Renal pelvis (tissue), 4 donors: ENCODE measurements around the gene ZNF480. TPM values are rescaled to one million over a fixed set of nuclear protein-coding genes. Genes with fewer than 3 reads are reported as not detected.
"Not testable (repeated sequence)": the region's sequence is repeated elsewhere in the genome, so short reads cannot be mapped to it uniquely, and the experiment has no call there.

ENCODE experiments used
- DNase-seq: peaks from one replicate; pipeline ENCODE4 v3.0.0-alpha.2; 2013
- polyA plus RNA-seq, 3 donors: library from polyadenylated mRNA; unstranded; fragments of 120-200 nt; gene quantifications; one replicate each; pipeline ENCODE4 v1.2.1, GENCODE V29; 2013; ENCODE audit not compliant: insufficient read length in 3 of 3

ZNF480 gene
- polyA plus RNA-seq, 3 donors, result 15.9 to 16.5 (median 16.4) TPM

DNA sequence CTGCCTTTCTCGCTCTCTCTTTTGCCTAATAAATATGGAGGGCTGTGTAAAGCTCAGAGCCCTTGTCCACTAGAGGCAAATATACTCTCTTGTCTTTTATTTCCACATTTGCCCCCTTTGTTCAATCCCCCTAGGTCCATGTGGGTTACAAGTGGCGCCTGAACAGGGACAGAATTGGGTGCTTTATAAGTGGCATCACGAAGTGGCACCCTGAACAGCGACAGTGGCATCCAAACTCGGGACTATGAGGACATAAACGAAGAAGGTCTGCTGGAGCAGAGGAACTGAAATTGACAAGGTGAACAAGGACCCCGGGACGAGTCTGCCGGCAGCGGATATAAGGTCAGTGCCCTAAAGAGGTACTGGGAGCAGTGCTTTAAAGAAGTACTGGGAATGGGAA lies 34.8 kb downstream of the ZNF480 start:
- no peak for DNase-seq

DNA sequence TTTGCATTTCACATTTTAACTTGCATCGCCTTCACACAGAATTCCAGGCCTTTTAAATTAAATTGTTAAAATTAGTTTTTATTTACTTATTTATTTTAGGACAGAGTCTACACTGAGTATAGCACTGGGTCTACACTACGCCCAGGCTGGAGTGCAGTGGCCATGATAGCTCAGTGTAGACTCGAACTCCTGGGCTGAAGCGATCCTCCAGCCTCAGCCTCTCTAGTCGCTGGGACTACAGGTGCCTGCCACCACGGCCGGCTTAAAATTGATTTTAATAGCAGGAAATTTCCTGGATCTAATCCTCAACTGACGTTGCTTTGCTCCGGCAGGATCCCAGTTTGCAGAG lies 38.8 kb downstream of the ZNF480 start:
- no peak for DNase-seq

DNA sequence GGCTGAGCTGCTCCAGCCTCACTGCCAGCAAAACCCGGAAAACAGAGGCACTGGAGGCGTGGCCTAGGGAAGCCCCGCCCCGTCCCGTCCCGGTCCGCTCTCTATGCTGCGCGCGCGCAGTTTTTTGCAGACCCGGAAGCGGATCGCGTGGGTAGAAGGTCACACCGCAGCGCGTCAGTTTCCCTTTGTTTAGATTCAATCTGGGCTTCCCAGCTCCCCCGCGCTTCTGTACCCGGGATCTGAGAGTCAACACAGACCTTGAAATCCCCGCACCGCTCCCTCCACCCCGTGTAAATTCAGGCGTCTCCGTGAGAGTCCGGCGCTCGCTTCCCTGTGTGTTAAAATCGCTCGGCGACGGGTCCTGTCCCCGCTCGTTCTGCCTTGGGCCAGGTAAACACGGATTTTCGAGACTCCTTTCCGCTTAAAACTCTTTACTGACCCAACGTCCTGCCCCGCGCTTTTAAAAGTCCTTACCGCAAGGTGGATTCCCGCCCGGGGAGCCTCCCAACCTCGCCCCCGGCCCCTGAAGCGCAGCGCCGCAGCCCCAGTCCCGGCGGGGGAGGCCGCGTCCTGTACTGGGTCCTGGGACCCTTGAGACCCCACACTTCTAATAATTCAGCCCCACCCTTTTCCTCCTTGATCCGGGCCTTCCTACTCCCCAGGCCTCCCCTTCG lies 39.3 kb downstream of the ZNF480 start, which contains the start of gene ZNF610:
Gene ZNF610 (plus strand): TSS at position 127 of the 674 bp plus-strand sequence. CDS start 12,930 bp downstream, outside the sequence.
- DNase-seq, result peak; percentile 88

DNA sequence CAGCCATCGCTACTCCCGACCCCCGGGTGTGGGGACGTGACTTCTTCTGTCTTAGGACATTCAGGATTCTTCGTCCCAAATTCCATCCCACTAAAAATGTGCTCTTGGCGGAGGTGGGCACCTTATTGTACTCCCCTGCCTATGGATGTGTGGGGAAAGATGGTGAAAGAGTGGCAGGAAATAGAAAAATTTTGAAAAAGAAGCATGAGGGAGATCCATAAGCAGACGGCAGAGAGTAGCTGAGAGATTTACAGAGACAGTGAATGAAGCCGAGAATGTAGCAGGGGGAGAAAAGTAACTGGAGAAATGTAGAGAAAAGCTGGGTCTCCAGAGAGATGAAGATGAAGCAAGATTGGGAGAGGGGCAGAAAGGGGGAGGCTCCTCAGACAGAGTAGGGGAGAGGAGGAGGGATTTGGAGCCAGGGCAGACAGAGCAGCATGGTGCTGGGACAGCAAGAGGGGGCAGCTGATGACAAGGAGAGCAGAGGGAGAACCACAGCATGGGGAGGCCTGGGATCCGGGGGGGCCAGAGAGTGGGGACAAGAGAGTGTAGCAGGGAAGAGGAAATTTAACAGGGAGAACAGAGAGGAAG lies 39.9 kb downstream of the ZNF480 start:
- peak; percentile 14 for DNase-seq

DNA sequence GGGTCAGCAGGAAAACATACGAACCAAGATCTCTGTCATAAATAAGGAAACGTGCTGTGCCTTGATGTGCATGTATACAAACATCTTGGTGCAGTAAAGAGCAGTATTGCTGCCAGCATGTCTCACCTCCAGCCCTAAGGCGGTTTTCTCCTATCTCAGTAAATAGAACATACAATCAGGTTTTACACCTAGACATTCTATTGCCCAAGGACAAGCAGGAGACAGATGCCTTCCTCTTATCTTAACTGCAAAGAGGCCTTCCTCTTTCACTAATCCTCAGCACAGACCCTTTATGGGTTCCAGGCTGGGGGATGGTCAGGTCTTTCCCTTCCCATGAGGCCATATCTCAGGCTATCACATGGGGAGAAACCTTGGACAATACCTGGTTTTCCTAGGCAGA lies 42.1 kb downstream of the ZNF480 start:
- DNase-seq, result not testable (repeated sequence)

DNA sequence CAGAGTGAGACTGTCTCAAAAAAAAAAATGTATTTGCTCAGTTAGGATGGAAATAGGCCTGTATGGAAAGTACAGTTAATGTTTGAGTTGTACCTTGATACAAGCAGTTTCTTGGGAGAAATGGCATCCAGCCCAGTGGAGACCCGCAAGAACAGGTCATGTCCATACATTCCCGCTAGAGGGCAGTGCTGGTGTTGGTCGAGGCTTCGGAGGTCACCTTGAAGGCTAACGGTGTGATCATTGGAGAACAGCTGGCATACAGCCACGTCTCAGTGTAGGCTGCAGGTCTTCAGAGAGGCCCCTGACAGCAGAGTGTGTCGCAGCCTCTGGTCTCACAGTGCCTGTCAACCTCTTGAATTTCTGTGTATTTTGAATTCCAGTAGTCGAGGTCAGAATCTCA lies 46.6 kb downstream of the ZNF480 start:
- DNase-seq, result peak; percentile 83

DNA sequence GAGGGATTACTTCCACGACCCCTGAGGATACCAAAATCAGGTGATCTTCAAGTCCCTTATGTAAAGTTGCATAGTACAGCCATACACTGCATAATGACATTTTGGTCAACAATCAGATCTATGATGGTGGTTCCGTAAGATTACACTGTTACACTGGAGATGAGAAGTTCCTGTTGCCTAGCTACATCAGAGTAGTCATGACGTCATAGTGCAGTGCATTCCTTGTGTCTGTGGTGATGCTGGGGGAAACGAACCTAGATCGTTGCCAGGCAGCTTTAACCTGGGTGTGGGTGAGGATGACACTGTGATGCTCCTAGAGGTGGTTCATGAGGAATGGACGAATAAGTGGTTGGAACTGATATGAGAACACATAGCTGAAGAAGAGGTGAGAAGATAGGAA lies 48.2 kb downstream of the ZNF480 start:
- no peak for DNase-seq

DNA sequence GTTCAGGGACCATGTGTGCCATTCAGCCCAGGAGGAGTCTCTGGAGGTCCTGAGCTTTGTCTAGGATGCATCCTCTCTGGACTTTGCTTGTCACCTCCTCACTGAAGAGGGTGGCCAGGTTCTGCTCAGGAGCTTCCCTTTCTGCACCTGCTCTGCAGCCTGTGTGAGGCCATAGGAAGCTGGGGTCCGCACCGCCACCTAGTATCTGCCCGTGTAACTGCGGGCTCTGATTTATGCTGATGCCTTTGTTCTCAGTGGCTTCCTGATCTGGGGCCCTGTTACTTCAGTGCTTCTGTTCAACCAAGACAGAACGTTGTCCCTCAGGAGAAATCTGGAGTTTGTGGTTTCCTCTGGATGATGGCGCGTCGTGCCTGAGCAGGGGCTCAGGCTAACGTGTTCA lies 54.5 kb downstream of the ZNF480 start:
- no peak for DNase-seq

DNA sequence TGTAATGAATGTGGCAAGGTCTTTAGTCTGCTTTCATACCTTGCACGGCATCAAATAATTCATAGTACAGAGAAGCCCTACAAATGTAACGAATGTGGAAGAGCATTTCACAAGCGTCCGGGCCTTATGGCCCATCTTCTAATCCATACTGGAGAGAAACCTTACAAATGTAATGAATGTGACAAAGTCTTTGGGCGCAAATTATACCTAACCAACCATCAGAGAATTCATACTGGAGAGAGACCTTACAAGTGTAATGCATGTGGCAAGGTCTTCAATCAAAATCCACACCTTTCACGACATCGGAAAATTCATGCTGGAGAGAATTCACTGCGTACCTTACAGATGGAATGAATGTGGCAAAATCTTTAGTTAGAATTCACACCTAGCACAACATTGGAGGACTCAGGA lies 69.5 kb downstream of the ZNF480 start:
- DNase-seq, result no peak

DNA sequence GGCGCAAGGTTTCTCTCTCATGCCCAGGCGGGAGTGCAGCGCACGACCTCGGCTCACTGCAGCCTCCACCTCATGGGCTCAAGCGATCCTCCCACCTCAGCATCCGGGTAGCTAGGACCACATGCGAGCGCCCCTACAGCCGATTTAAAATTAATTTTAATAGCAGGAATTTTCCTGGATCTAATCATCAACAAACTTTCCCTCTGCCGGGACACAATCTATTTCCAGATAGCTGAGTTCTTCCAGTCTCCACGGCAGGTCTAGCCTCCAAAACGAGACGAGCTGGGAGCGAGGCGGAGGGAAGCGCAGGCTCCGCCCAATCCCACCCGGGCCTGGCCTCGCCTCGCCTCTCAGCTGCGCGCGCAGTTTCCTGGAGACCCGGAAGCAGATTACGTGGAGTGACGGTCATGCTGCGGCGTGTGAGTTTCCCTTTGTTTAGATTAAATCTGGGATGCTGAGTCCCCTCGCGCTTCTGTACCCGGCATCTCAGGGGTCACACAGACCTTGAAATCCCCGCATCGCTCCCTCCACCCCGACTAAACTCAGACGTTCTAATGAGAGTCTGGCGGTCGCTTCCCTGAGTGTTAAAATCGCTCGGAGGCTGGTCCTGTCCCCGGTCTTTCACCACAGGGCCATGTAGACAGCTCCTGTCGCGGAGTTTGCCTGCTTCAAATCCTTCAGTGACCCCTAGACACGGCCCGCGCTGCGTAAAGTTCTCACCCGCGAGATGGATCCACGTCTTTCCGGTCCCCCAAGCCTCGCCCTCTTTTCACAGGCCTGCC lies 72.8 kb downstream of the ZNF480 start, which contains the start of gene ZNF880:
Gene ZNF880 (plus strand): TSS at position 365 of the 782 bp plus-strand sequence. CDS start 43 bp downstream, at position 408.
- DNase-seq, result peak; percentile 95

DNA sequence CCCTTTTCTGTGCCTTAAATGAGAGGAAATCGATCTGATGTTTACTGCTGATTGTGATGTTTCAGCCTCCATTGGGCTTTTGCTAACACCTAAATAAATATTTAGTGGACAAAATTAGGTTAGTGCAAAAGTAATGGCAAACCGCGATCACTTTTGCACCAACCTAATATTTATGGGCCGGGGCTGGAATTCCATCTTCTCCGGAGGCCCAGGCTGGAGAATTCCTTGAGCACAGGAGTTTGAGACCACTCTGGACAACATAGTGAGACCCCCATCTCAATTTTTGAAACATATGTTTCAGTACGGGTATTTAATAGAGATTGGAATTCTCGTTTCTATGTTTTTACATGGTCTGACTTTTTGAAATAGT lies 73.4 kb downstream of the ZNF480 start:
- no peak for DNase-seq

Other genes with a start within 250 kb of the ZNF480 start
- gene ZNF432, start 248.3 kb upstream of the ZNF480 start, polyA plus RNA-seq, result 10 to 100 TPM; 20.0 to 27.8 (median 24.1) TPM
- 10 to 100 TPM; 14.0 to 27.7 (median 23.6) TPM for gene ZNF841, start 201.4 kb upstream of the ZNF480 start, polyA plus RNA-seq
- gene ZNF616, start 157.2 kb upstream of the ZNF480 start, polyA plus RNA-seq, result 10 to 100 TPM; 18.0 to 19.9 (median 18.4) TPM
- 10 to 100 TPM; 14.0 to 20.1 (median 18.9) TPM for gene ZNF836, start 125.5 kb upstream of the ZNF480 start, polyA plus RNA-seq
- 100 to 1,000 TPM; 435 to 499 (median 492) TPM for gene PPP2R1A, start 107.1 kb upstream of the ZNF480 start, polyA plus RNA-seq
- 10 to 100 TPM; 16.9 to 23.5 (median 18.7) TPM for gene ZNF766, start 27.6 kb upstream of the ZNF480 start, polyA plus RNA-seq
- gene ZNF610, start 39.1 kb downstream of the ZNF480 start, polyA plus RNA-seq, result 10 to 100 TPM; 11.2 to 13.4 (median 11.4) TPM
- gene ZNF880, start 72.8 kb downstream of the ZNF480 start, polyA plus RNA-seq, result 10 to 100 TPM; 20.1 to 30.0 (median 25.4) TPM
- gene ZNF528, start 100.7 kb downstream of the ZNF480 start, polyA plus RNA-seq, result 10 to 100 TPM; 28.0 to 62.6 (median 51.5) TPM
- gene ZNF534, start 132.0 kb downstream of the ZNF480 start, polyA plus RNA-seq, result 1 to 10 TPM in 1 of 3 donors, under 1 TPM in 2; 0.27 to 1.2 (median 0.43) TPM
- gene ZNF578, start 156.4 kb downstream of the ZNF480 start, polyA plus RNA-seq, result 1 to 10 TPM; 5.6 to 8.6 (median 5.7) TPM
- gene ZNF808, start 230.5 kb downstream of the ZNF480 start, polyA plus RNA-seq, result 10 to 100 TPM in 2 of 3 donors, 1 to 10 TPM in 1; 8.4 to 25.7 (median 18.9) TPM